HG03045 (cell line): Measurements from ENCODE around the gene MDK.

Experiments
- ATAC-seq: cut with Tn5 transposase; IDR thresholded peaks from one replicate; pipeline ENCODE4 v1.9.1; 2021; ENCODE audit warnings: mild to moderate bottlenecking, moderate library complexity; ENCODE audit not compliant: unreplicated experiment

Gene MDK

DNA sequence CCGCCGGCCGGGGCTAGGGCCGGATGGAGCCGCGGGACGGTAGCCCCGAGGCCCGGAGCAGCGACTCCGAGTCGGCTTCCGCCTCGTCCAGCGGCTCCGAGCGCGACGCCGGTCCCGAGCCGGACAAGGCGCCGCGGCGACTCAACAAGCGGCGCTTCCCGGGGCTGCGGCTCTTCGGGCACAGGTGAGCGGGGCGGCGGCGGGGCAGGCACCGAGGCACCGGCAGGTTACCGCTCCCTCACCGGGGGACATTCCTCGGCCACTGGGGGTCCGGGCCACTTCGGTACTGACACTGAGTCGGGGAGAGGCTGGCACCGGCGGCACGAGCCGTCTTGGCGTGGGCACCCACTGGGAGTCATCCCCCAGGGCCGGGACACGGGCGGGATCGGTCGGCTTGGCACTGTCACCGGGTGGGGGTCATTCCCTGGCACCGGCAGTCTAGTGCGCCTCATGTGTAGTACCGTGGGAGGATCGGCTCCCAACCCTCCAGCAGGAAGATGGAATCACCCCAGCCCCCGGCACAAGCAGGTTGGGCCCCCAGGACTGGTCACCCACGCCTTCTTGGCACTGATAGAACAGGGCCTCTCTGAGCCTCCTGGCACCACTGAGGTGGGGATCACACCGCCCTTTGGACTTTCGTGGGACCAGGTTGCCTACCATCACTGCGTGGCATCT lies 33.7 kb upstream of the MDK start:
- peak; percentile 6 for ATAC-seq

DNA sequence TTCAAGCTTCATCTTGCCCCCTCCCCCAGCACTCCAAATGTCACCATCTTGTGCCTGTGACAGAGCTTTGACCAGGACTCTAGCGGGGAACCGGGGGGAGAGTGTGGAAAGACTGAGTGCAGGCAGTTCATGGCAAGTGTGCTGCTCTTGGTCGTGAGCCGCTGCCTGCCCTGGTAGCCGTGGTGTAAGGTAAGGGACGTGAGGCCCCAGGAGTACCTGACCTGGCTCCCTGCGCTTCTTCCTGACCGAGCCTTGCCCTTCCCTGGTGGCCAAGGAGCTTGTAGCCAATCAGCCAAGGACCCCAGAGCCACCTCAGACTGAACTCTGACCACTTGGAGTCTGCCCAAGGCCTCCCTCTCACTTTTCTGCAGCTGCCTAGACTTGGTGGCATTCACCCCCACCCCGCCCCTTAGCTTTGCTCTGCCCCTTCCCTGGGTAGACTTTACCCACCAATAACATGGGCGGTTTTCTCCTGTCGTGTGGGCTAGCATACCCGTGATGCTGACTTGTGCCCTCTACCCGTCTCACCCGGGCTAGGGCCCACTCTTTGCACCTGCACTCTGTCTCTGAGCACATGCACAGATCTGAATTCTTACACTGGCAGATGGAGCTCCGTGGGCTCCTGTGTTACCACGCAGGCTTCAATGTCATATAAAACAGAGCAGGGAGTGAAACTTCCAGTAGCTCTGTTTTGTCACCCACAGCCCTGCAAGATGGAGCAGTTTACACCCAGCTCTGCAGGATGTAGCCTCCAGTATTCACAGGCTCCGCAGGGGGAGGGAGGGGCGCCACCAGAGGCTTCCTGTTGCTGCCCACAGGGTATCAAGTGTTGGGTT lies 32.7 kb upstream of the MDK start:
- ATAC-seq = no peak

GRCh38 chr11:46350695-46351094 lies 30.8 kb upstream of the MDK start:
- ATAC-seq = no peak

- no peak for ATAC-seq
Measured at GRCh38 chr11:46351148-46351547, 30.3 kb upstream of the MDK start.

- no peak for ATAC-seq
Measured at GRCh38 chr11:46351606-46352005, 29.9 kb upstream of the MDK start.

- ATAC-seq = no peak
Measured at GRCh38 chr11:46352063-46352841, 29.2 kb upstream of the MDK start.

DNA sequence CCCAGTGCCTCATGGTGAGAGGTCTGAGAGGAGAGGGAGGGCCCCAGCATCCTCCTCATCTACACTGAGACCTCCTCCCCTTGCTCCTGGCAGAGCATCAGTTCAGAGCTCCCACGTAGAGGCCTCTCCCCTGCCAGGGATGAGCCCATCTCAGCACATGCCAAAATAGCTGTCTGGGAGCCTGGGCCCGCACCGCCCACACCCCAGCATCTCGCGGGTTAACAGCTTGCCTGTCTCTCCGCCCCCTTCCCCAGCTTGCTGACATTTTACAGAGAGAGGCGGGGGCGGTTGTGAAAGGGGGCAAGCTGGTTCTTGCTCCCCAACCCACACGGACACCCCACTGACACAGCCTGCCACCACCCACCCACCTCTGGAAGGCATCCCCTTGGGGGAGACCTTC lies 27.8 kb upstream of the MDK start:
- no peak for ATAC-seq

DNA sequence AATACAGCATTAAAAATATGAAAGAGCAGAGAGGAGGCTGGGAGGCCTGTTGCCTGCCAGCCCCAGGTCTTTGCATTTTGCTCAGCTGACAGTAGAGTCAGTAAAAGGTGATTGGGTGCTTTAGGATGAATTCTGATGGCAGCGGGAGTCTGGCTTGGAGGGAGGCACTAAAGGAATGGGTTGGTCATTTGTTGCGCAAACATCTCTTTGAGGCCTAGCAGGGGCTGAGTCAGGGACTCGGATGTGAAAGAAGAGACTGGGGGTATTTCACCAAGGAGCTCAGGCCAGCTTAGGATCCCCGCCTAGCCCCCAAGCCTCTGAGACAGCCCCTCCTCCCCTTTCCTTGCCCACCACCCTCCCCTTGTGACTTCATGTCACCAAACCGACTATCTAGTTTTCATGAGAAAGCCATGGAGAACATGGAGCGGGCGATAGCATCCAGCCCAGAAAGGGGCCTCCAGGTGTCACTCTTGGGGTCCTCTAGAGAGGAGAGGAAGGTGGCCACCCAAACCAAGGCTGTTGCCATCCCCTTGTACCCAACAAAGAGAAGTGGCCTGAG lies 24.5 kb upstream of the MDK start:
- no peak for ATAC-seq

DNA sequence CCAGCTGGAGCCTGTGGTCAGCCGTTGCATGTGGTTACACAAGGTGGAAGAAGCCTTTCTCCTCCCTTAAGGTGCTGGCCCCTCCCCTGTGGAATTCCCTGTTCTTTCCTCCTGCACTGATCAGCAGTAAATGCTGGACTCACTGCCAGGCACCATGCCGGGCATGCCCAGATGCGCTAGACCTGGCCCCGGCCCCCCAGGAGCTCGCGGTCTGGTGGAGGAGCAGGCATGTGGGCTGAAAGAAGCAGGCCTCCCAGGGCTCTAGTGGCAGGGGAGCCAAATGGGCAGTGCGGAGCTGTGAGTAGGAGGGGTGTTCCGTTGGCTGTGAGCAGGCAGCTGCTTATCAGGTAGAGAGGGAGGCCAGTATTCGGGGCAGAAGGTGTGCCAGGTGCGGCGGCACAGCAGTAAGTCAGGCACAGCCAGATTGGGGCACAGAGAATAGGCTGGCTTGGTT lies 24.0 kb upstream of the MDK start:
- no peak for ATAC-seq

DNA sequence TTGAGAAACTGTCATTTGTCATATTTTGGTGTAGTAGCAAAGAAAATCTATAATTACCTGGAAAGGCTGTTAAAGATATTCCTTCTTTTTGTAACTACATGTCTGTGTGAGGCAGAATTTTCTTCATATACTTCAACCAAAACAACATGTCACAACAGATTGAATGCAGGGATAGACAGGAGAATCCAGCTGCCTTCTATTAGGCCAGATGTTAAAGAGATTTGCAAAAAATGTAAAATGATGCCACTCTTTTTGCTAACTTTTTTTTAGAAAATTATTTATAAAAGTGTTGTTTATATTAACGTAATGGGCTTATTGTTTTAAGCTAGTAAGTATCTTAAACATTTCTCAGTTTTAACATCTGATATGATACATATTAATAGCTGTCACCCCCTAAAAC lies 21.5 kb upstream of the MDK start:
- no peak for ATAC-seq

GRCh38 chr11:46360878-46361277 lies 20.6 kb upstream of the MDK start:
- no peak for ATAC-seq

GRCh38 chr11:46361283-46362155 lies 19.9 kb upstream of the MDK start:
- ATAC-seq = peak; percentile 77

DNA sequence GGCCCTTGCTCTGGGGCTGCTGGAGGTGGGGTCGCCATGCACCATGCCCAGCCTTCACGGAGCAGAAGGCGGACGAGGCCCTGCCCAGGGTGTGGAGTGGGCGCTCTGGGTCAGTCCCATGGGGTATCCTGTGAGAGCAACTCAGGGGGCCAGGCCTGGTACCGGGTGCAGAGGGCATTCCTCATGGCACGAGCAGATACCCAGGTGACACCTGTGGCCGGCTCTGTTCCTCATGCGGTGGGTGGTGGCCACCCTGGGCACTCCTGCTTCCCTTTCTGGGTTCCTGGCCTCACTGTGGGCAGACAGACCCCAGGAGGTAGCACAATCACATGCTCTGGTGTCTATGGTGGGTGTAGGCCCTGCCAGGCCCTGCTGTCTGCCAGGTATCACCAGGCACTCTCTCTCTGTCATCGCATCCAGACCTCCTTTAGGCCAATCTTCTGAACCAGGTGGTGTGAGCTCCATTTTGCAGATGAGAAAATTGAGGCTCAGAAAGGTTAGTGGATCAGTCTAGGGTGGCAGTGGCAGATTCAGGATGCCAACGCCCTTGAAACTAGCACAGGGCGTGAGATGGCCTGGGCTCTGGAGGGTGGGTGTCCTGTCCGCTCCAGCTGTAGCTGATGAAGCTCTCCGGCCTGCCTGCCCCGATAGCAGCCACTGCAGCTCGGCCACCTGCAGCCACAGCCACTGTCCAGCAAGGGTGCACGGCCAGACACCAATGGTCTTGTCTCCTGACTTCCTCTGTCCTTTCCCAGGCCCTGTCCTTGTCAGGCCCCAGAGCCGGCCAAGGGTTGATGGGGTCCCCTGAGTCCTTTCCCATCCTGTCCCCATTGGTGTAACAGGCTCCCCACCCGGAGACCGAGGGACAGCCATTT lies 19.1 kb upstream of the MDK start:
- no peak for ATAC-seq

DNA sequence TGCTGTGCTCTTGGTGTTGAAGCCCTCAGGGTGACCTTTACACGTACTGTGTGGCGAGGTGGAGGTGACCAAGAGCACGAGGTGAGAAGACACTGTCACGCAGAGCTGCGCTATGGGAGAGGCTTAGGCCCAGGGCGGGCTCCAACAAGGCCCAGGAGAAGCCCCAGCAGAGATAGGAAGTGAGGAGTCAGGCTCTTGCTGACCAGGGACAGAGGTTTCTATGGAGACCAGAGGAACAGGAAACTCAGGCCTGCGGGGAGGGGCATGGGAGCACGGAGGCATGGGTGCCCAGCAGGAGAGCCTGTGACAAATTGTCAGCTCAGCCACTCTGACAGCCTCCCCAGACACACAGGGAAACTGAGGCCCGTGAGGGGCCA lies 18.4 kb upstream of the MDK start:
- ATAC-seq = no peak

DNA sequence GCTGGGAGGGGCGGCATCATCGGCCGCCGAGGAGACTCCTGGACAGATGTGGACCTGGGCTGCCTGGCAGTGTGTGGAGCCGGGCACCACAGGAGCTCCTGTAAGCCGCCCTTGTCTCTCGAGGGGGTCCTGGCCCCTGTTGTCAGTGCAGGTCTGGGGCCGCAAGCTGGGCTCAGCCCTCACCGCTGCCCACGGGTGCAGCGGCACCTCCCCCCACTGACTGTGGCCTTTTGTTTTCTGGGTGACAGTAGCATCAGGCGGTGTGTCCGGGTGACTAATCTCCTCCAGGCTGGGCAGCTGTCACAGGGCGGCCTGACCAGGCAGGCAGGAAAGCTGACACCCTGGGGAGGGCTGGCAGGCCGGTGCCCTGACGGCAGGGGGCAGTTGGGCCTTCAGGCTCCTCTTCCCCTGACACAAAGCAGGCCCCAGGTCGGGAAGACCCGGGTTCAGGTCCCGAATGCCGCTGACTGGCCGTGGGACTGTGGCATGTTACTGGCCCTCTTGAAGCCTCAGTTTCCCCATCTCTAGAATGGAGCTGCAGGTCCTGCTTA lies 17.9 kb upstream of the MDK start:
- ATAC-seq = no peak

DNA sequence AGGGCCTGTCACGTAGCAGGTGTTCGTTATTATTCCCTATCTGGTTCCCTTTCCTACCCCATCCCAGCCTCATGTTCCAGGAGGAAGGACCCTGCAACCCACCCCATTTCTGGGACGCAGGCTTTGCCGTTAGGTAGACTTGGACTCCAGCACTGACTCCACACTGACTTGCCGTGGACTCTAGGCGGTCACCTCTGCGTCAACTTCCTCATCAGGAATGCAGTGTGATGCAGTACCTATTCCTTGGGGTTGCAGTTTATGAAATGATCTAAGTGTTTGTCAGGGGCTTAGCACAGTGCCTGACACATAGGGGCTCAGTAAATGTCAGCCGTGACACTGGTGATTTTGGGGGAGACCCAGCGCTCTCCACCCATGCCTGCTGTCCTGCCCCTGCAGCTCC lies 17.4 kb upstream of the MDK start:
- no peak for ATAC-seq

- no peak for ATAC-seq
Measured at GRCh38 chr11:46364791-46365190, 16.7 kb upstream of the MDK start.

DNA sequence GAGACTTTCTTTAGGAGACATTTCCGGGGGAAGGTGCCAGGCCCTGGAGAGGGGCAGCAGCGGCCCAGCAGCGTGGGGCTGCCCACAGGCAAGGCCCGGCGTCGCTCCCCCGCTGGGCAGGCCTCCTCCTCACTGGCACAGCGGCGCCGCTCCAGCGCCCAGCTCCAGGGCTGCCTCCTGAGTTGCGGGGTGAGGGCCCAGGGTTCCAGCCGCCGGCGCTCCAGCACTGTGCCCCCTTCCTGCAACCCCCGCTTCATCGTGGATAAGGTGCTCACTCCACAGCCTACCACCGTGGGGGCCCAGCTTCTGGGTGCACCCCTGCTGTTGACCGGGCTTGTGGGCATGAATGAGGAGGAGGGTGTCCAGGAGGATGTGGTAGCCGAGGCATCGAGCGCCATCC lies 15.2 kb upstream of the MDK start:
- ATAC-seq = no peak

DNA sequence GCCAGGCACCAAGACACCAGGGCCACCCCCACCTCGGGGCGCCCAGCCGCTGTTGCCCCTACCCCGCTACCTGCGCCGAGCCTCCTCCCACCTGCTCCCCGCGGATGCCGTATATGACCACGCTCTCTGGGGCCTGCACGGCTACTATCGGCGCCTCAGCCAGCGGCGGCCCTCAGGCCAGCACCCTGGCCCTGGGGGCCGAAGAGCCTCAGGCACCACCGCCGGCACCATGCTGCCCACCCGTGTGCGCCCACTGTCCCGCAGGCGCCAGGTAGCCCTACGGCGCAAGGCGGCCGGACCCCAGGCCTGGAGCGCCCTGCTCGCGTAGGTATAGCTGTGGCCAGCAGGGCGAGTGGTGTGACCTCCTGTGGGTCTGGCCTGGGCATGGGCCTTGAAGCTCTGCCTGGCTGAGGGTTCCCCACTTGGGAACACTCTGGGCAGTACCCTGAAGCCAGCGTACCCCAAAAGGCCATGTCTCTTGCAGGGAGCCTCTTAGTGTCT lies 14.8 kb upstream of the MDK start:
- no peak for ATAC-seq
